Measurements from ENCODE around the gene TSPAN18. TPM values are rescaled to one million over a fixed set of nuclear protein-coding genes. Genes with fewer than 3 reads are reported as not detected.
A peak's percentile ranks its signal among the peaks of the same experiment; 100 is the strongest.

The TSPAN18 gene
- total and polyA plus RNA-seq, 8 donors: 2.1 to 60.3 (median 11.0) TPM

- Histone ChIP-seq H3K27me3 (no peaks in the 10 kb centered on the region), H3K9me3 (peaks cover 0 to 6% (median 3%) of the 10 kb centered on the region in 4 donors), H3K36me3 (no peaks in the 10 kb centered on the region), H3K27ac (no peak overlapping the region), H3K4me1 (peaks cover 0 to 21% (median 6%) of the 10 kb centered on the region in 4 donors), H3K4me3 (no peak overlapping the region)
- DNase-seq: no peak
- WGBS, 5 donors: 76 to 87% (median 85%) methylated on average over 9 of the region's 9 CpGs
- no peak for TF ChIP-seq EP300 (IDR thresholded peaks at IDR 0.05)
- TF ChIP-seq POLR2A (IDR thresholded peaks at IDR 0.05): no peak
- TF ChIP-seq CTCF (IDR thresholded peaks at IDR 0.05): no peak
- no peak for TF ChIP-seq POLR2AphosphoS5 (IDR thresholded peaks at IDR 0.05)
- intact Hi-C loops (cut with DNase I; ENCODE audit: low total_unique reads): no loop called here
These were observed 113.9 kb downstream of the TSPAN18 start for GRCh38 chr11:44840521-44841251.

GRCh38 chr11:44842220-44842619 lies 115.5 kb downstream of the TSPAN18 start:
- Histone ChIP-seq H3K4me3 (no peak overlapping the region), H3K4me1 (peaks cover 0 to 12% (median 6%) of the 10 kb centered on the region in 4 donors), H3K27ac (peak overlapping the region in 3 of 5 donors; percentile 29 to 40 (median 32)), H3K36me3 (peaks cover 0 to 6% (median 0%) of the 10 kb centered on the region in 4 donors), H3K9me3 (peaks cover 0 to 13% (median 7%) of the 10 kb centered on the region in 4 donors), H3K27me3 (no peaks in the 10 kb centered on the region)
- peak in 1 of 2 donors; percentile 73 for DNase-seq
- 68 to 85% (median 84%) methylated on average over 5 of the region's 5 CpGs for WGBS, 5 donors
- TF ChIP-seq POLR2AphosphoS5 (IDR thresholded peaks at IDR 0.05) (peak in 2 of 3 donors; percentile 34 to 44), CTCF (IDR thresholded peaks at IDR 0.05) (no peak)
- intact Hi-C loops (cut with DNase I; ENCODE audit: low total_unique reads): no loop called here

GRCh38 chr11:44846852-44847251 lies 120.1 kb downstream of the TSPAN18 start:
- peaks cover 0 to 18% (median 11%) of the 10 kb centered on the region in 4 donors for H3K9me3 ChIP-seq
- peaks cover 0 to 6% (median 0%) of the 10 kb centered on the region in 4 donors for H3K36me3 ChIP-seq

GRCh38 chr11:44847316-44847715 lies 120.6 kb downstream of the TSPAN18 start:
- intact Hi-C loops (cut with DNase I; ENCODE audit: low total_unique reads): no loop called here
- H3K27me3 ChIP-seq: no peaks in the 10 kb centered on the region
- H3K36me3 ChIP-seq: peaks cover 0 to 6% (median 0%) of the 10 kb centered on the region in 4 donors
- TF ChIP-seq POLR2AphosphoS5 (IDR thresholded peaks at IDR 0.05) (no peak), CTCF (IDR thresholded peaks at IDR 0.05) (no peak), POLR2A (IDR thresholded peaks at IDR 0.05) (no peak), EP300 (IDR thresholded peaks at IDR 0.05) (no peak)
- peaks cover 0 to 18% (median 11%) of the 10 kb centered on the region in 4 donors for H3K9me3 ChIP-seq
- no peak overlapping the region for H3K27ac ChIP-seq
- H3K4me3 ChIP-seq: no peak overlapping the region
- DNase-seq: no peak
- peaks cover 0 to 5% (median 0%) of the 10 kb centered on the region in 4 donors for H3K4me1 ChIP-seq

More at GRCh38 chr11:44846852-44847251, 120.1 kb downstream of the TSPAN18 start:
- Histone ChIP-seq H3K27me3 (no peaks in the 10 kb centered on the region), H3K27ac (no peak overlapping the region), H3K4me1 (peaks cover 0 to 10% (median 0%) of the 10 kb centered on the region in 4 donors), H3K4me3 (no peak overlapping the region)
- 82 to 92% (median 88%) methylated on average over 7 of the region's 7 CpGs for WGBS, 5 donors
- TF ChIP-seq CTCF (IDR thresholded peaks at IDR 0.05): no peak
- no peak for TF ChIP-seq POLR2A (IDR thresholded peaks at IDR 0.05)
- TF ChIP-seq POLR2AphosphoS5 (IDR thresholded peaks at IDR 0.05): no peak
- TF ChIP-seq EP300 (IDR thresholded peaks at IDR 0.05): no peak
- intact Hi-C loops (cut with DNase I; ENCODE audit: low total_unique reads): no loop called here
- no peak for DNase-seq

Measured in stomach (tissue), 9 donors.